ENCODE measurements around the gene C1QA. TPM values are rescaled to one million over a fixed set of nuclear protein-coding genes. Genes with fewer than 3 reads are reported as not detected.
A peak's percentile ranks its signal among the peaks of the same experiment; 100 is the strongest.

C1QA gene
- total and polyA plus RNA-seq, 2 of the 4 experiments (the other 2 are of a cell fraction) = not detected

DNA sequence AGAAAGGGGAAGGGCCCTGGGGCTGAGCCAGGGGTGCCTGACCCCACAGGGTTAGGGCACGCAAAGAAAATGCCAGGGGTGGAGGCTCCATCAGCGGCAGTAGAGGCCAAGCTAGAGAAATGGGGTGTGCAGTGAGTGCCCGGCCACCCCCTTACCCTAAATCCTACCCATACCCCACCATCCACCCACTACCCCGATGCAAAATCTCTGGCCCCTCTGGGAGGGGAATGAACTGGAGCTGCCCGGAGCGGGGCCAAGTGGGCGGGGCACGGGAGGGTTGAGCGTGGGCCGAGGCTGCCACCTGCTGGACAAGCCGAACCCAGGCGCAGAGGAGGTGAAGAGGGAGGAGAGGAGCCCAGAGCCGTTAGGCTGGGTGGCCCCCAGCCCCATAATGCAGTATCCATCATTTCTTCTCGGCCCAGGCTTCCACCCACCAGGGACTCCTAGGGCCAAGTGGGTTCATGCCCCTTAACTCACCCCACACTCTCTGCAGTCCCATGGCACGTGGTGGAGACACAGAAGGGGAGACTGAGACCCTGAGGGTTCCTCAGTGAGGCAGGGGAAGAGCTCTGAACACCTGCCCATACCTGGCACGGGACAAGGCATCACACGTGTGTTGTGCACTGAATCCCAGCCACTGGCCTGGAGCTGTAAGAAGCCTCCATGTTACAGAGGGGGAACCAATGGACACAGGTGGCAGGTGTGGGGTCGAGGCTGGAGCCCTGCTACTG is 5.6 kb downstream of the C1QA start:
- no peak overlapping the region for H3K18ac ChIP-seq (ENCODE audit: low read depth, low read length)
- H2AK5ac ChIP-seq (ENCODE audit: low read depth, low read length) = 0 out of 2 replicates have a peak overlapping the region, but pooled peaks have one; percentile 18
- H3K4me3 ChIP-seq (ENCODE audit: insufficient read depth, low read depth, low read length) = no peak overlapping the region
- H2BK5ac ChIP-seq (ENCODE audit: low read depth, low read length, poor library complexity, severe bottlenecking) = no peak overlapping the region
- H3K4me2 ChIP-seq (ENCODE audit: low read depth, low read length) = no peak overlapping the region
- peaks cover 5% of the 10 kb centered on the region for H4K20me1 ChIP-seq (ENCODE audit: insufficient read depth, low read length)
- POLR2A ChIA-PET (ENCODE audit: unreplicated experiment) = no interaction called here
- no peak overlapping the region for H3K23ac ChIP-seq (ENCODE audit: low read depth, low read length)
- CTCF ChIA-PET = interaction anchor here (1.0 to 3.0 kb wide), 5 partner anchors 10 to 226 kb away, joined by 3 to 18 read pairs (median 4); no protein-coding TSS in a partner anchor
- peak; percentile 88 for ATAC-seq (ENCODE audit: low read depth)
- in situ Hi-C loops (cut with MboI; ENCODE audit: low sequenced_read_pairs) = no loop called here
- WGBS, 2 experiments (ENCODE audit: extremely low coverage in 2 of 2, insufficient read length in 1 of 2) = 14% methylated on average over 1 of the region's 18 CpGs; no CpG with 5 or more reads in 1 of the 2 experiments
- no peak overlapping the region for H2BK20ac ChIP-seq (ENCODE audit: low read depth, low read length)
- no peak overlapping the region for H4K5ac ChIP-seq (ENCODE audit: low read depth, low read length)
- peak; percentile 27 for DNase-seq
- no peak overlapping the region for H3K4ac ChIP-seq (ENCODE audit: low read depth, low read length)
- no peak overlapping the region for H4K8ac ChIP-seq (ENCODE audit: low read depth in 2 of 2, low read length in 2 of 2)
- no peak overlapping the region for H3K14ac ChIP-seq (replicated peaks; ENCODE audit: low read depth, low read length)
- H2AFZ ChIP-seq (replicated peaks; ENCODE audit: low read length, poor library complexity) = peak overlapping the region; percentile 44
- intact Hi-C loops (cut with micrococcal nuclease) = loop anchor here (1.0 to 10.0 kb wide), 2 partner anchors 222 to 537 kb away; no protein-coding TSS in a partner anchor
- no peaks in the 10 kb centered on the region for H3K36me3 ChIP-seq (ENCODE audit: control insufficient read depth, insufficient read depth, low read length)
- H3K79me1 ChIP-seq (ENCODE audit: low read depth in 1 of 2, low read length in 2 of 2) = no peaks in the 10 kb centered on the region
- no TSS peak for BruUV-seq (replicated peaks)
- H4K91ac ChIP-seq (ENCODE audit: insufficient read depth, low read depth, low read length) = no peak overlapping the region
- no peak overlapping the region for H3K27ac ChIP-seq (ENCODE audit: insufficient read depth, low read length)
- H3K9me3 ChIP-seq (ENCODE audit: control insufficient read depth, insufficient read depth, low read length) = no peaks in the 10 kb centered on the region
- no peak overlapping the region for H2BK120ac ChIP-seq (ENCODE audit: low read depth, low read length)
- peaks cover 2% of the 10 kb centered on the region; the same call in 1 of the 2 replicates for H3K4me1 ChIP-seq (ENCODE audit: control insufficient read depth, insufficient read depth, low read length)
- no peak overlapping the region for H2BK15ac ChIP-seq (ENCODE audit: low read depth, low read length)
- H3K9me1 ChIP-seq (ENCODE audit: insufficient read depth, low read length) = no peaks in the 10 kb centered on the region
- H2AK9ac ChIP-seq (replicated peaks; ENCODE audit: low read depth, low read length, poor library complexity) = peak overlapping the region; percentile 38
- H3K9ac ChIP-seq (ENCODE audit: low read depth, low read length) = no peak overlapping the region
- peaks cover 42% of the 10 kb centered on the region for H3K27me3 ChIP-seq (ENCODE audit: control insufficient read depth, insufficient read depth, low read length)
- dilution Hi-C loops (cut with HindIII; ENCODE audit: low sequenced_read_pairs, unreplicated experiment) = no loop called here
- H3K56ac ChIP-seq (ENCODE audit: extremely low read depth, insufficient read depth, low read length) = no peak overlapping the region
- TF ChIP-seq RFX5 (IDR thresholded peaks at IDR 0.05; ENCODE audit: low read depth, low read length) = no peak
- TF ChIP-seq, protein P1, sequence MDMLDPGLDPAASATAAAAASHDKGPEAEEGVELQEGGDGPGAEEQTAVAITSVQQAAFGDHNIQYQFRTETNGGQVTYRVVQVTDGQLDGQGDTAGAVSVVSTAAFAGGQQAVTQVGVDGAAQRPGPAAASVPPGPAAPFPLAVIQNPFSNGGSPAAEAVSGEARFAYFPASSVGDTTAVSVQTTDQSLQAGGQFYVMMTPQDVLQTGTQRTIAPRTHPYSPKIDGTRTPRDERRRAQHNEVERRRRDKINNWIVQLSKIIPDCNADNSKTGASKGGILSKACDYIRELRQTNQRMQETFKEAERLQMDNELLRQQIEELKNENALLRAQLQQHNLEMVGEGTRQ (IDR thresholded peaks at IDR 0.05; ENCODE audit: low read depth, low read length) = no peak
- TF ChIP-seq RCOR1 (IDR thresholded peaks at IDR 0.05; ENCODE audit: insufficient replicate concordance, low read length) = no peak
- TF ChIP-seq RAD21 (IDR thresholded peaks at IDR 0.05; ENCODE audit: low read length) = peak; percentile 91
- no peak for TF ChIP-seq NFE2L2 (IDR thresholded peaks at IDR 0.05; ENCODE audit: low read depth, low read length)
- TF ChIP-seq BHLHE40 (IDR thresholded peaks at IDR 0.05; ENCODE audit: low read depth, low read length) = no peak
- TF ChIP-seq MXI1 (IDR thresholded peaks at IDR 0.05; ENCODE audit: borderline replicate concordance, low read depth, low read length) = no peak
- TF ChIP-seq MAZ (IDR thresholded peaks at IDR 0.05; ENCODE audit: borderline replicate concordance, low read depth, low read length) = peak; percentile 60
- TF ChIP-seq CHD1 (IDR thresholded peaks at IDR 0.05; ENCODE audit: low read depth, low read length) = no peak
- TF ChIP-seq CTCF (conservative IDR thresholded peaks at IDR 0.05; ENCODE audit: low read depth, low read length) = peak; percentile 86
- no peak for TF ChIP-seq CEBPB (IDR thresholded peaks at IDR 0.05; ENCODE audit: low read depth, low read length)
- no peak for TF ChIP-seq POLR2A (IDR thresholded peaks at IDR 0.05; ENCODE audit: low read depth, low read length)
- no peak for TF ChIP-seq MAFK (IDR thresholded peaks at IDR 0.05; ENCODE audit: low read depth, low read length)
- TF ChIP-seq FOS (IDR thresholded peaks at IDR 0.05; ENCODE audit: low read depth, low read length) = no peak
- peak; percentile 94 for TF ChIP-seq SMC3 (IDR thresholded peaks at IDR 0.05; ENCODE audit: low read depth, low read length)

Measured in IMR-90 (cell line).